Measurements from ENCODE around the gene GRIK2. TPM values are rescaled to one million over a fixed set of nuclear protein-coding genes. Genes with fewer than 3 reads are reported as not detected.

GRIK2 gene
- total RNA-seq, 4 donors from 2014 or later = 1.4 to 51.9 (median 9.6) TPM

DNA sequence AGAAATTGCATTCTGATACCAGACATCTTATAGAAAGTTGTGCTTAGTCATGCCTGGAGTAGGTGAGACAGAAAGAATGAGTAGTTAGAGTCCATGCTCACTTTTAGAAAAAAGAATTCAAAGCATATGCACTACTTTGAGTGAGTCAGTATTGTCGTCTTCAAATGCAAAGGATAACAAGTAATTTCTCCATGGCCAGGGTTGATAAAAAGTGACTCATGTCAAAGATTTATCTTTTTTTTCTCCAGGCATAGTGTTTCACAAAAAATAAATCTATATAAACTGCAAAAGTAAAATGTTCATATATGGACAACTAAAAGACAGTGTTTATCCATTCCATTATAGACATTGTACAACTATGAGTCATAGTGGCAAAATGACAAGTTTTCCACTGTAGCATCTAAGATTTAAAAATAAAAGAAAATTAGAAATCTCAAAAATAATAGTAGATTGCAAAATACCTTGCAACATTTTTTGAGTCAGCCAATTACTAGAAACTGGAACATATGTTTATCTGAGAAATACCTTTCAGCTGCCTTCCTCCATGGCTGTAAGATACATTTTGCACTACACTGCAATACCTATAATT lies 329.6 kb downstream of the GRIK2 start:
- no peak overlapping the region for H3K27ac ChIP-seq
- H3K9me3 ChIP-seq = no peaks in the 10 kb centered on the region
- H3K36me3 ChIP-seq = no peaks in the 10 kb centered on the region
- TF ChIP-seq, protein P1, sequence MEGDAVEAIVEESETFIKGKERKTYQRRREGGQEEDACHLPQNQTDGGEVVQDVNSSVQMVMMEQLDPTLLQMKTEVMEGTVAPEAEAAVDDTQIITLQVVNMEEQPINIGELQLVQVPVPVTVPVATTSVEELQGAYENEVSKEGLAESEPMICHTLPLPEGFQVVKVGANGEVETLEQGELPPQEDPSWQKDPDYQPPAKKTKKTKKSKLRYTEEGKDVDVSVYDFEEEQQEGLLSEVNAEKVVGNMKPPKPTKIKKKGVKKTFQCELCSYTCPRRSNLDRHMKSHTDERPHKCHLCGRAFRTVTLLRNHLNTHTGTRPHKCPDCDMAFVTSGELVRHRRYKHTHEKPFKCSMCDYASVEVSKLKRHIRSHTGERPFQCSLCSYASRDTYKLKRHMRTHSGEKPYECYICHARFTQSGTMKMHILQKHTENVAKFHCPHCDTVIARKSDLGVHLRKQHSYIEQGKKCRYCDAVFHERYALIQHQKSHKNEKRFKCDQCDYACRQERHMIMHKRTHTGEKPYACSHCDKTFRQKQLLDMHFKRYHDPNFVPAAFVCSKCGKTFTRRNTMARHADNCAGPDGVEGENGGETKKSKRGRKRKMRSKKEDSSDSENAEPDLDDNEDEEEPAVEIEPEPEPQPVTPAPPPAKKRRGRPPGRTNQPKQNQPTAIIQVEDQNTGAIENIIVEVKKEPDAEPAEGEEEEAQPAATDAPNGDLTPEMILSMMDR (IDR thresholded peaks at IDR 0.05) = no peak
- TF ChIP-seq POLR2A (IDR thresholded peaks at IDR 0.05) = no peak
- H3K27me3 ChIP-seq = no peaks in the 10 kb centered on the region
- H3K4me1 ChIP-seq = no peaks in the 10 kb centered on the region
- no peak for DNase-seq
- WGBS, 2 donors = 64 to 69% methylated on average over 1 of the region's 1 CpG
- intact Hi-C loops (cut with DNase I) = no loop called here
- H3K4me3 ChIP-seq (replicated peaks in 1 of 3) = no peak overlapping the region

GRCh38 chr6:101728388-101728787 lies 334.9 kb downstream of the GRIK2 start:
- intact Hi-C loops (cut with DNase I) = no loop called here
- no peaks in the 10 kb centered on the region for H3K4me1 ChIP-seq
- TF ChIP-seq POLR2A (IDR thresholded peaks at IDR 0.05) = no peak
- H3K27me3 ChIP-seq = no peaks in the 10 kb centered on the region
- no peaks in the 10 kb centered on the region for H3K9me3 ChIP-seq
- DNase-seq = no peak
- H3K27ac ChIP-seq = no peak overlapping the region
- no peak overlapping the region for H3K4me3 ChIP-seq (replicated peaks in 1 of 3)
- no peaks in the 10 kb centered on the region for H3K36me3 ChIP-seq
- 78 to 89% methylated on average over 2 of the region's 2 CpGs for WGBS, 2 donors

GRCh38 chr6:101728956-101729355 lies 335.4 kb downstream of the GRIK2 start:
- H3K4me3 ChIP-seq (replicated peaks in 1 of 3) = no peak overlapping the region
- H3K9me3 ChIP-seq = no peaks in the 10 kb centered on the region
- H3K4me1 ChIP-seq = no peaks in the 10 kb centered on the region
- H3K27me3 ChIP-seq = no peaks in the 10 kb centered on the region
- DNase-seq = no peak
- intact Hi-C loops (cut with DNase I) = no loop called here
- no peak overlapping the region for H3K27ac ChIP-seq
- no peak for TF ChIP-seq POLR2A (IDR thresholded peaks at IDR 0.05)
- TF ChIP-seq, protein P1 (IDR thresholded peaks at IDR 0.05) = no peak
- no peaks in the 10 kb centered on the region for H3K36me3 ChIP-seq

DNA sequence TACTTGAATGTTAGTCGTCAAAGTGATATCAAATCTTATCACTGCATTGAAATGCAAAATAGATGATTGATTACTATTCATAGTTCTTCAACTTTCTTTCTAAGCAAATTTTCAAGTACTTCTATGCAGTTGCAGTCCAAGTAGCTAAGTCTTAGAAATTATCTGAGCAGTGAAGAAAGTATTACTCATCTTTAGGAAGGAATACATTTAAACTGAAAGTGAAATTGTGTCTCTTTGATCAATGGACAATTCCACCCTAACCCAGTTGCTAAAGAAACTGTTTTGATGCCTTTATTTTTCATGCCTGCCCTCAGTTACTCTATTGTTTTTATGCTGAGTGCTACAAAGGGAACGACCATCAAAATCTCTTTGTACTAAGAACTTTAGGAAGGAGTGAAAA lies 337.4 kb downstream of the GRIK2 start:
- DNase-seq = no peak
- Histone ChIP-seq H3K4me1 (no peaks in the 10 kb centered on the region), H3K27me3 (no peaks in the 10 kb centered on the region), H3K36me3 (no peaks in the 10 kb centered on the region), H3K27ac (no peak overlapping the region), H3K9me3 (no peaks in the 10 kb centered on the region), H3K4me3 (replicated peaks in 1 of 3) (no peak overlapping the region)
- intact Hi-C loops (cut with DNase I) = no loop called here
- 29 to 30% methylated on average over 2 of the region's 2 CpGs for WGBS, 2 donors
- TF ChIP-seq POLR2A (IDR thresholded peaks at IDR 0.05) = no peak
- TF ChIP-seq, protein P1 (IDR thresholded peaks at IDR 0.05) = no peak

DNA sequence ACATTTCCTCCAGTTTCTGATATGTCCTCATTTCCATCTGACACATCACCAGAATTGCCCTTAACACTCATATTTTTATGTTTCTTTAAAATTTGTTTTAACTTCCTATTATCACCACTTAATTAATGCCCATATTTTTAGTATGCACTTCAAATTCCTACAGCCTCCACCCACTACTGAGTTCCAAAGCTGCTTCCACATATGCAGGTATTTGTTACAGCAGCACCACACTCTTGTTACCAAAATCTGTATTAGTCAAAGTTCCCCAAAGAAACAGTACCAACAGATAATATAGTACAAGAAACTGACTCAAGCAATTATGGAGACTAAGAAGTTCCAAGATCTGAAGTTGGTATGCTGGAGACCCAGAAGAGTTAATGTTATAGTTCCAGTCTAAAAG lies 340.4 kb downstream of the GRIK2 start:
- Histone ChIP-seq H3K36me3 (no peaks in the 10 kb centered on the region), H3K27ac (no peak overlapping the region), H3K4me1 (no peaks in the 10 kb centered on the region), H3K9me3 (no peaks in the 10 kb centered on the region), H3K27me3 (no peaks in the 10 kb centered on the region), H3K4me3 (replicated peaks in 1 of 3) (no peak overlapping the region)
- TF ChIP-seq POLR2A (IDR thresholded peaks at IDR 0.05) = no peak
- TF ChIP-seq, protein P1 (IDR thresholded peaks at IDR 0.05) = no peak
- no peak for DNase-seq
- intact Hi-C loops (cut with DNase I) = no loop called here

DNA sequence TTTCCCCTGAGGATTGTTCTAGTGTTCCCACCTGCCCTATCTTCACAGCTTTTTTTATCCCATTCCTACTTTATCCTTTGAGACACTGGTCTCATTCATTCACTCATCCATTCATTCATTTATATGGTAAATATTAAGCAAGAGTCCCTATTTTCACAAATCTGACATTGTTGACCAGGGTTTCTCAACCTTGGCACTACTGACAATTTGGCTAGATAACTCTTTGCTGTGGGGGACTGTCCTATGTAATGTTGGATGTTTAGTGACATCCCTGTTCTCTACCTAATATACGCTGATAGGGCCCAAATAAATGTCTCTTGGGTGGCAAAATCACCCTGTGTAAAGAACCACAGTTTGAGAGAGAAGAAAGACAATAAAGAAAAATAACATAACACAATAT lies 345.0 kb downstream of the GRIK2 start:
- Histone ChIP-seq H3K4me3 (replicated peaks in 1 of 3) (no peak overlapping the region), H3K36me3 (no peaks in the 10 kb centered on the region), H3K27ac (no peak overlapping the region), H3K9me3 (no peaks in the 10 kb centered on the region), H3K4me1 (no peaks in the 10 kb centered on the region), H3K27me3 (no peaks in the 10 kb centered on the region)
- 75 to 92% methylated on average over 1 of the region's 1 CpG for WGBS, 2 donors
- intact Hi-C loops (cut with DNase I) = no loop called here
- TF ChIP-seq, protein P1 (IDR thresholded peaks at IDR 0.05) = no peak
- no peak for TF ChIP-seq POLR2A (IDR thresholded peaks at IDR 0.05)
- no peak for DNase-seq

Measured in thyroid gland (tissue), 4 donors.